Measurements from ENCODE around the gene HIRA.
"Not testable (repeated sequence)": the region's sequence is repeated elsewhere in the genome, so short reads cannot be mapped to it uniquely, and the experiment has no call there.

The HIRA gene

DNA sequence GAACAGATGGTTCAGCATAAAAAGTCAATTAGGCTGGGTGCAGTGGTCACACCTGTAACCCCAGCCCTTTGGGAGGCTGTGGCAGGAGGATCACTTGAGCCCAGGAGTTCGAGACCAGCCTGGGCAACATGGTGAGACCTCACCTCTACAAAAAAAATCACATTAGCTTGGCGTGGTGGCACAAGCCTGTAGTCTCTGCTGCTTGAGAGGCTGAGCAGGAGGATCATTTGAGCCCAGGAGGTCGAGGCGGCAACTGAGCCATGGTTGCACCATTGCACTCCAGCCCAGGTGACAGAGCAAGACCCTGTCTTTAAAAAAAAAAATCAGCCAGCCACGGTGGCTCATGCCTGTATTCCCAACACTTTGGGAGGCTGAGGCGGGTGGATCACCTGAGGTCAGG is 108.1 kb downstream of the HIRA start:
- DNase-seq (ENCODE audit: low read depth) = not testable (repeated sequence)

DNA sequence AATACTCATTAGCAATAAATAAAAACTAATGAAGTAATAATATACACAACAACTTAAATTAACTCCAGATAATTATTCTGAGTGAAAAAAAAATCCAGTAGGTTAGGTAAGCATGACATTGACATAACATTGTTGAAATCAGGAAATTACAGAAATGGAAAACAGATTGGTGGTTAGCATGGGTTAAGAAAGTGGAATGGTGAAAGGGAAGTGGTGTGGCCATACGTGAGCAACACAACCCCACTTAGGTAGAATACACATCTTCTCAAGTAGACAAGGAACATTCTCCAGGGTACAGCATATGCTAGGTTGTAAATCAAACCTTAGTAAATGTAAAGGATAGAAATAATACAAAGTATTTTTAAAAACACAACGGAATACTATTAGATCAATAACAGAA is 109.8 kb downstream of the HIRA start:
- DNase-seq (ENCODE audit: low read depth) = no peak

DNA sequence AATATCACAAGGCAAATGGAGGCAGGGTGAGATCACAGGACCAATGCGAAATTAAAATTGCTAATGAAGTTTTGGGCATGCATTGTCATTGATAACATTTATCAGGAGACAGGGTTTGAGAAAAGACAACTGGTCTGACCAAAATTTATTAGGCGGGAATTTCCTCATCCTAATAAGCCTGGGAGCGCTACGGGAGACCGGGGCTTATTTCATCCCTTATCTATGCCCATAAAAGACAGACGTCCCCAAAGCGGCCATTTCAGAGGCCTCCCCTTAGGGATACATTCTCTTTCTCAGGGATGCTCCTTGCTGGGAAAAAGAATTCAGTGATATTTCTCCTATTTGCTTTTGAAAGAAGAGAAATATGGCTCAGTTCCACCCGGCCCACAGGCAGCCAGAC is 111.4 kb downstream of the HIRA start:
- DNase-seq (ENCODE audit: low read depth) = not testable (repeated sequence)

DNA sequence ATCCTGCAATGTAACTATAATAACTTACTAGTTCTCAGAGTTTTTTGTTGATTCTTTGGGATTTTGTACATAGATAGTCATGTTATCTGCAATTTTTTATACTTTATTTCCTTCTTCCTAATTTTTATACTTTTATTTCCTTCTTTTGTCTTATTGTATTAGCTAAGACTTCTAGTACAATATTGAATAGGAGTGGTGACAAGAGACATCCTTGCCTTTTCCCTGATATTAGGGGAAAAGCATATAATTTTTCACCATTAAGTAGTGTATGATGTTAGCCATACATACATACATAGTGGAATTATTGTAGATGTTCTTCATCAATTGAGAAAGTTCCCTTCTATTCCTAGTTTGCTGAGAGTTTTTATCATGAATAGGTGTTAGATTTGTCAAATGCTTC is 112.3 kb downstream of the HIRA start:
- no peak for DNase-seq (ENCODE audit: low read depth)

DNA sequence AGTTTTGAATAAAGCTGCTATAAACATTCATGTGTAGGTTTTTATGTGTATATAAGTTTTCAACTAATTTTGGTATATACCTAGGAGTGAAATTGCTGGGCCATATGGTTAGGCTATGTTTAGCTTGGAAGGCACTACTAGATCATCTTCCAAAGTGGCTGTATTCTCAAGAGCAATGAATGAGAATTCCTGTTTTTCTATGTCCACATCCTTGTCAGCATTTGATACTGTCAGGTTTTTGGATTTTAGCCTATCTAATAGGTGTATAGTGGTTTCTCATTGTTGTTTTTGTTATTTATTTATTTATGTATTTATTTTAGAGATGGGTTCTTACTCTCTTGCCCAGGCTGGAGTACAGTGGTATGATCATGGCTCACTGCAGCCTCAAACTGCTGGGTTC is 113.7 kb downstream of the HIRA start:
- DNase-seq (ENCODE audit: low read depth) = no peak

DNA sequence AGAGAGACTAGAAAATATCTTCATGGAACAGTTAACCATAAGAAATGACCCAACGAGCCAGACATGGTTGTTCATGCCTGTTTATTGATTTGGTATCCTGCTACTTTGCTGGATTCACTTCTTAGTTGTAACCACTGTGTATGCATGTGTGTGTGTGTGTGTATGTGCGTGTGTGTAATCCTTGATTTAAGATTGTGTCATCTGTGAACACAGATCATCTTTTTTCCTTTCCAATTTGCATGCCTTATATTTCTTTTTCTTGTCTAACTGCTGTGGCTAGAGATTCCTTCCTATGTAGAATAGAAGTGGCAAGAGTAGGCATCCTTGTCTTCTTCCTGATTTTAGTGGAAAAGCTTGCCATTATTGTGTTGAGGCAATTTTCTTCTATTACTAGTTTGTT is 123.7 kb downstream of the HIRA start:
- DNase-seq (ENCODE audit: low read depth) = no peak

DNA sequence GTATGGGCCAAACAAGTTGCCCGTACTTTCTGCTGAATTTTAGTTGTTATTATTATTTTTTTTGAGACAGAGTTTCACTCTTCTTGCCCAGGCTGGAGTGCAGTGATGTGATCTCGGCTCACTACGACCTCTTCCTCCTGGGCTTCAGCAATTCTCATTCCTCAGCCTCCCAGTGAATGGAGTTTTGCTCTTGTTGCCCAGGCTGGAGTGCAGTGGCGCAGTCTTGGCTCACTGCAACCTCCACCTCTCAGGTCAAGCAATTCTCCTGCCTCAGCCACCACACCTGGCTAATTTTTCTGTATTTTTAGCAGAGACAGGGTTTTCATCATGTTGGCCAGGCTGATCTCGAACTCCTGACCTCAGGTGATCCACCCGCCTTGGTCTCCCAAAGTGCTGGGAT is 125.0 kb downstream of the HIRA start:
- not testable (repeated sequence) for DNase-seq (ENCODE audit: low read depth)

DNA sequence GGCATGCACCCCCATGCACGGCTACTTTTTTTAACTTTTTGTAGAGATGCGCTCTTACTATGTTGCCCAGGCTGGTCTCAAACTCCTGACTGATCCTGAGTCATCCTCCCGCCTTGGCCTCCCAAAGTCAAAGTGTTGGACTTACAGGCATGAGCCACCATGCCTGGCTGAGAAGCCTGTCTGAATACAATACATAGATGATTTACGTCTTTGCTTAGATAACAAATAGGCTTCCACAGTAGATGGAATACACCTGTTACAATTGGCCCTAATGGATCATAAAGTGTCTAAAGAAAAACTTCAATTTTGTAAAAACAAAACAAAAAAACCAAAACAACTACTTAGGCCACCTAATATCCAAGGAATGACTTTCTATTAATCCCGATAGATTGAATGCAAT is 127.0 kb downstream of the HIRA start:
- no peak for DNase-seq (ENCODE audit: low read depth)

DNA sequence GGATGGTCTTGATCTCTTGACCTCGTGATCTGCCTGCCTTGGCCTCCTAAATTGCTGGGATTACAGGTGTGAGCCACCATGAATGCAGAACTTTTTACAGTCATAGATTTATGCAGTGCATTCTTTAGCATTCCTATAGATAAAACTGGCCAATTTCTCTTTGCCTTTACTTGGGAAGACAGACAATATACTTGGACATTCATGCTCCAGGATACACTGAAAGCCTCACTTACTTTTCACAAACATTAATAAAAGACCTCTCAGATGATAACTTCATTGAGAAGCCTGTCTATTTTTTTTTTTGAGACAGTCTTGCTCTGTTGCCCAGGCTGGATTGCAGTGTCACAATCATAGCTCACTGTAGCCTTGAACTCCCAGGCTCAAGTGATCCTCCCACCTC is 127.7 kb downstream of the HIRA start:
- DNase-seq (ENCODE audit: low read depth) = no peak

DNA sequence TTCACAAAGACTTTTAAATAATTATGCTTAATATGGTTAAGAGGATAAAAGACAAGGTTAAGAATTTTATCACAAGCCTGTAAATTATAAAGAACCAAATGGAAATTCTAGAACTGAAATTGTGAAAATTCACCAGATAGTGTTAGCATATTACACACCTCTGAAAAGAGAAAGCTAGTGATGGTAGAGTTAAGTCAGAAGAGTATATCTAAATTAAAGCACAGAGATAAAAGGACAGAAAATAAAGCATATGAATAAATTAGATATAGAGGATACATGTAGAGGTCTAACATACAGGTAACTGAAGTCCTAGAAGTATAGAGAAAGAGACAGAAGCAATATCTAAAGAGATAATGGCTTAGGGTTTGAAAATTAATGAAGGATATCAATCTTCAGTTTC is 135.8 kb downstream of the HIRA start:
- no peak for DNase-seq (ENCODE audit: low read depth)

DNA sequence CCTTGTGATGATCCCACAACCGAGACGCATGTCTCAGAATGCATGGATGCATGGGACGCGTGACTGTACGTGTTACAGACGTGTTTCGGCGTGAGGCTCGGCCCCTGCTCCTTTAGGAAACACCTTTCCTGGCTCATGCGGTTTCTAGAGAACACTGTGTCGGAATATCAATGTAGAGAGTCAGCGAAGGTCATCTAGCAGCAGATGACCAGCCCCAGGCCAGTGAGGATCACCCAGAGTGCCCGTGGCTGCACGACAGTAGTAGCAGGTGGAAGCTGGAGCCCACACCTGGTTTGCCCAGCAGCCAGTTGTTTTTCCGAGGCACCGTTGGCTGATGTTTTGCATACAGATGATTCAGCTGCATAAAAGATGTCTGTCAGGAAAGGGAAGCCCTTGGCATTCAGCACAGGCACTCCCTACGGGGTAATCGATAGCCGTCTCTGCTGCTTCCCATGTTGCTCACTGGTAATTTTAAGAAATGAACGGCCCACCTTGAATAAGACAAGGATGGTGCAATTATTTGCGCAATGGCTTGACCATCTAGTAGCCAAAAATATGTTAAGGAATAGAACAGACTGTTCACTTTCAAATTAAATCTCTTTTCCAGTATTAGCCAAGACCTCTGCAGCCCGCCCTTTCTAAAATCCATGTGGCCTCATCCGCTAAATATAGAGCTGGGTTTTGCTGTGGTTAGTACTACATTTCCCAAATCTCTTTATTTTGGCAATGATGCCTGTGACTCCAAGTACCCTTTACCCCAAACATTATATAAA is 138.9 kb downstream of the HIRA start:
- DNase-seq (ENCODE audit: low read depth) = no peak

DNA sequence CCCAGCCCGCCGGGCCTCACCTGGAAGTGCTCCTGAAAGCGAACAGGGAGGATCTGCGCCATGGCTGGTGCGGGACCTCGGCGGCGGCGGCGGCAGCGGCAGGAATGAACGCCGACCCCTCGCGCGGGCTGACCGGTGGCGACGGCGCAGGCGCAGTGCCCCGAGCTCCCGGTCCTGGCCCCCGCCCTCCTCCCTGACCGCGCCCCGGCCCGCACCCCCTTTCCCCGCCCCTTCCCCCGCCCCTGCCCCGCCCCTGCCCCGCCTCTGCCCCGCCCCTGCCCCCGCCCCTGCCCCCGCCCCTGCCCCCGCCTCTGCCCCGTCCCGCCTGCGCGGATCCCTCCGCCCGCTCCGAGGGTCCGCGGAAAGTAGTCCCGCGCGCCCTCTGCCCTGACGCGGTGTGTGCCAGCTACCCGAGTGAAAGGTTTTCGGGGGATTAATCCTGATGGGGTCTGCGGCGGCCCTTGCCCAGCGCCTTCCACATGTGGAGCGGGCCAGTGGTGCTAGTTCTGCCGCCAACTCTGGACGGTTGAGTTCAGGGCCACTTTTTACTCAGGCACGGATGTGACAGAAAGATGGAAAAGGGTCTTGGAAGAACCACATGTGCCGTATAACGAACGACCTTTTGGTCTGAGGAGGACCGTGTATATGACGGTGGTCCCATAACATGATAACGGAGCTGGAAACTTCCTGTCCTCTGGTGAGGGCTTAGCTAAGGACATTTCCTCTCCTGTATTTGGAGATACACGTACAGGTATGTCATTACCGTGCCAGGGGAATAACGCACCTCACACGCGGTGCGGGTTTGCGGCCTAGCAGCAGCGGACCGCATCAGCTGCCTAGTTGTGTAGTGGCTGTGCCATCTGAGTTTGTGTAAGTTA is 139.7 kb downstream of the HIRA start, which contains the start of gene CLTCL1:
CLTCL1 (minus strand) TSS at position 140 of the 878 bp plus-strand sequence; CDS start at position 62, 78 bp downstream.
- DNase-seq (ENCODE audit: low read depth) = peak; percentile 42

DNA sequence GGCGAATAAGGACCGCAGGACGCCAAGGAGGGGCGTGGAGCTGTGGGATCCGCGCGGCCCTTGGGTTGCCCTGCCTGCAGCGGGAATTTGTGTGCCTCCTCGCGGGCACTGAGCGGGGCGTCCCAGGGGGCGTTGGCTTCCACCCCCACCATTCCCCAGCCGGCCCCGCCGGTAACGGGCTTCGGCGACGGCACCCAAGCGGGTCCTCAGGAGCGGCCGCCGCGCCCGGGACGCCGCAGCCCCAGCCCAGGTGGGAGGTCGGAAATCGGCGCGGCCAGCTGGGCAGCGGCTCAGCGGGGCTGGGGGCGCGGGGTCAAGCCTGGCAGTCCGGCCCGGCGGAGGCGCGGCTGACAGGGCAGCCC is 140.3 kb downstream of the HIRA start:
- DNase-seq (ENCODE audit: low read depth) = no peak

DNA sequence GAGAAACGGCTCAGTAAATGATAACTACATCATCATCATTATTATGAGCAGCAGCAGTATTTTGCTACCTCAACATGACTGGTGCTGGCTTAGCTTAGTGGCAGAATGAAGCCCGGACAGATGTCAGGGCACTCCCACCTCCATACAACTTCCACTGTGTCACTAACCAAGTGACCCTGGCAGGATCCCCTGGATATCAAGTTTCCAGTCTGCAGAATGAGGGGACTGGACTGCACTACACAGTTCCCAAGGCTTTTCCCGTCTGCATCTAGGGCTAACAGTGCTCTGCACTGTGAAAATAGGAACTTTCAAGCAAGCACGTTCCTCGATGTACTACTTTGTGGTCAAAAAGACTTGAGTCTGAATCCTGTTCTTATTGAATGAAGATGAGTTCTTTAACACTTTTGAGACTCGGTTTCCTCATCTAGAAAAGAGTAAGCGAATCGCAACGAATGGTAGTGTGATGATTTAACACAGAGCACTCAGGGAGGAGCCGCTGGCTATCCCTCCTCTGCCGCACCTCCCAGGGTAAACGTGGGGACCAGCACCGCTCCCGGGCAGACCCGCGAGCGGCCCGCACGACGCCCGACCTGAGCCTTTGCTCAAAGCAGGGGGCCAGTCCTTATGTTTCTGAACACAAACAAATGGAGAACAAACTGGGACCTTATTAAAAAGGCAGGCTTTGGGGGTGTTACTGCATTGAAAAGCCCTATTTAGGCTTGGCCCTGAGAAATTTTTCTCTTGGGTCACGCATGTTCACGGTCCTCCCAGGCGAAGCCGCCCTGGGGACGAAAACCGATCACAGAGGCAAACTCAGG is 140.9 kb downstream of the HIRA start:
- no peak for DNase-seq (ENCODE audit: low read depth)

DNA sequence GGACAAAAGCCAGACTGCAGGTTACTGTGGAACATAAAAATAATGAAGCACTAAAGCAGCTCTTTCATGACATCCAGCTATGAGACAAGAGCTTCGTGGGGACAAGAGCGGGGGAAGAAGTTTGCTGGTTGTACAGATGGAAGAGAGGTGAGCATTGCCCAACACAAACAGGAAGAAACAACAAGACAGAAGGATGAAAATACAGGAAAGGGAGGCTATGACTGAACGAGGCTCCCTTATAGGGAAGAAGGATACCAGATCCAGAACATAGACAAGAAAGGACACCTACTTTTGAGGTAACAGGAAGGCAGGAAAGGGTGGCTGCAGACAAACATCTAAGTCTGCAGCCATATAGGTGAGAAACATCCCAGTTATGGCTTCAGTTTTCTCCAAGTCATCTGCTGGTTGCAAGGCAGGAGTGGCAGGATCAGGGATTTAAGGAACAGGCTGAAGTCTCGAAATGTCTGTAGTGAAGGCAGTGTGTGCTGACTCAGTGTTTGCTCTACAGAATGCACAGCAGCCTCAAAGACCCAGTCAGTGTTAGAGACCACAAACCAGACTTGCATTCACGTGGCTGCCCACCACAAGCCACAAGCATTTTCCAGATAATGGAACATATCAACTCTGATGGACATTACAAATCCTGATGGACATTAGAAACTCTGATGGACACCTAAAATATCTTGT is 141.9 kb downstream of the HIRA start:
- no peak for DNase-seq (ENCODE audit: low read depth)

DNA sequence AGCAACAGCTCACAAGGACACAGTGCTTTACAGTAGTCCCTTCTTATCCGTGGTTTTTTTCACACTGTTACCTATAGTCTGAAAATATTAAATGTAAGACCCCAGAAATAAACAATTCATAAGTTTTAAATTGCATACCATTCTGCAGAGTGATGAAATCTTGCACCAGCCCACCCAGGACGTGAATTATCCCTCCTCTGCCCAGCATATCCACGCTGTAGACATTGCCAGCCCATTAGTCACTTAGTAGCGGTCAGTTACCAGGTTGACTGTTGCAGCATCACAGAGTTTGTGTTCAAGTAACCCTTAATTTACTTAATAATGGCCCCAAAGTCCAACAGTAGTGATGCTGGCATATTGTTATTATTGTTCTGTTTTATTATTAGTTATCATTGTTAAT is 143.6 kb downstream of the HIRA start:
- peak; percentile 43 for DNase-seq (ENCODE audit: low read depth)

DNA sequence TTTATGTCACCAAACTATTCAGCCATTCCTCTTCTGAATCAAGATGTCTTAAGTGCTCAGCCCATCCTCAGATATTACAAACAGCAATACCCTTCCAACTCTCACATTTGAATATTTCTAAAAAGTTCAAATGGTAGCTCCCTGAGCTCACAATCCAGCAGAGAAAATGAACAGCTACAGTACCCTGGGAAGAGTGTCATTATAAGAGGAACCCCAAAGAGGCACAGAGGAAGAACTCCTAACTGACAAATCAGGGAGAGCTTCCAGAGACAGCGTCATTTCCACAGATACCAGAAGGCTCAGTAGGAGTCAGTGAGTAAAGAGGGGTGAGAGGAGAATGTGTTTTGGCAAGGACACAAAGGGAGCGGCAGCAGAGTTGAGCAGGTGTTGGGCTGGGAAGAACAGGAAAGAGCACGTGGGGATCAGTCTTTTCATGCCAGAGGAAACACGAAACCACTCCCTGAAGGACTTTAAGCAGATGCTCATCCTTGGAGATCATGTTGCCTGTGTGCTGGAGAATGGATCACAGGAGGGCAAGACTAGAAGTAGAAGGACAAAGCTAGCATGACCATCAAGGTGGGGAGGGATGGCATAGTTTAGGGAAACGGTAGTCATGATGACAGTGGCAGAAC is 144.3 kb downstream of the HIRA start:
- no peak for DNase-seq (ENCODE audit: low read depth)

DNA sequence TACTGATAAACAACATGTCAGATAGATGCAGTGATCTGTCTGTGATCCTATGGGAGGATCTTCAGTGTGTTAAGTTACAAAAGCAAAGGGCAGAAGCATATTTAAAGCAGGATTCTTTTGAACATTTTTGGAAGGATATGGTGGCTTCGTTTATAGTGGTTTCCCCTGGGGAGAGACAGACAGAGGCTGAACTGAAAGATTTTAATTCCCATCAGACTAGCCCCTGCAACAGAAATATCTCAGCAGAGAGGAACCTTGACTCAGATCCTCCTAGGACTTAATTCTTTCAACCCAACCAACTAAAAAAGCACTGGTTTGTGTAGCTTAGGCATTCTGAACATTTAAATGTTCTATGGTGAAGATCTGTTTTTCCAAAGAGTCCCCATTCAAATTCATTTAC is 145.7 kb downstream of the HIRA start:
- no peak for DNase-seq (ENCODE audit: low read depth)
